Skin of body (tissue), 2 donors: ENCODE results near the gene TMEM61. TPM values are rescaled to one million over a fixed set of nuclear protein-coding genes. Genes with fewer than 3 reads are reported as not detected.

Experiments used
- DNase-seq: peaks from one replicate; lab custom pipeline; 2025; lab: John Stamatoyannopoulos, UW
- total RNA-seq: library from RNA; depleted of rRNA; stranded (reverse); fragments of >200 nt; gene quantifications from one replicate; pipeline ENCODE4 v1.2.3, GENCODE V29; 2014

TMEM61 gene
- total RNA-seq, 1 donor from 2014 or later = 0.30 TPM

- DNase-seq = no peak
These were observed 3.9 kb downstream of the TMEM61 start for GRCh38 chr1:54984131-54984842.

- no peak for DNase-seq
These were observed 5.1 kb downstream of the TMEM61 start for GRCh38 chr1:54985556-54985955.

- no peak for DNase-seq
These were observed 5.6 kb downstream of the TMEM61 start for GRCh38 chr1:54986025-54986424.

GRCh38 chr1:54986533-54986932, 6.1 kb downstream of the TMEM61 start:
- no peak for DNase-seq

- no peak for DNase-seq
These were observed 7.0 kb downstream of the TMEM61 start for GRCh38 chr1:54987427-54987826.

- no peak for DNase-seq
These were observed 7.7 kb downstream of the TMEM61 start for GRCh38 chr1:54987919-54988705.

GRCh38 chr1:54988975-54989374, 8.5 kb downstream of the TMEM61 start:
- DNase-seq = no peak

- no peak for DNase-seq
These were observed 9.0 kb downstream of the TMEM61 start for GRCh38 chr1:54989473-54989872.

- DNase-seq = no peak
These were observed 9.8 kb downstream of the TMEM61 start for GRCh38 chr1:54989968-54990810.

- no peak for DNase-seq
These were observed 10.5 kb downstream of the TMEM61 start for GRCh38 chr1:54990916-54991315.

GRCh38 chr1:54991939-54992338, 11.5 kb downstream of the TMEM61 start:
- DNase-seq = no peak

GRCh38 chr1:54993140-54993539, 12.7 kb downstream of the TMEM61 start:
- DNase-seq = no peak

- no peak for DNase-seq
These were observed 14.0 kb downstream of the TMEM61 start for GRCh38 chr1:54994355-54994990.

GRCh38 chr1:54995013-54995760, 14.8 kb downstream of the TMEM61 start:
- no peak for DNase-seq

GRCh38 chr1:54995835-54996234, 15.4 kb downstream of the TMEM61 start:
- DNase-seq = no peak

- peak; percentile 41 for DNase-seq
These were observed 16.0 kb downstream of the TMEM61 start for GRCh38 chr1:54996359-54996868.

- DNase-seq = no peak
These were observed 16.7 kb downstream of the TMEM61 start for GRCh38 chr1:54996869-54997710.

GRCh38 chr1:54997711-54997986, 17.2 kb downstream of the TMEM61 start:
- no peak for DNase-seq

GRCh38 chr1:54998100-54998499, 17.7 kb downstream of the TMEM61 start:
- no peak for DNase-seq

GRCh38 chr1:54998677-54999076, 18.2 kb downstream of the TMEM61 start, which contains the start of gene BSND:
BSND (plus strand) TSS chr1:54998933; CDS start chr1:54999187, 254 bp downstream.
- DNase-seq = no peak
